IMR-90 (cell line): ENCODE data around the gene FA2H. TPM values are rescaled to one million over a fixed set of nuclear protein-coding genes. Genes with fewer than 3 reads are reported as not detected.
A peak's percentile ranks its signal among the peaks of the same experiment; 100 is the strongest.

Experiments used
- ATAC-seq: fragments of 200-7000 bp; cut with Tn5 transposase; 2 replicates; pipeline ENCODE4 v1.9.1; 2020; ENCODE audit warnings: low read depth, mild to moderate bottlenecking, moderate library complexity
- BruUV-seq: library from RNA; stranded (reverse); fragments of 400-500 nt; replicated peaks from 2 replicates; lab custom pipeline; 2021; lab: Mats Ljungman, UMichigan
- CTCF ChIA-PET: fragments of 300-600 bp; formaldehyde crosslinking; extraction: SDS; loops from one replicate; lab custom pipeline; 2021; ENCODE audit warnings: antibody characterized with exemption; lab: Yijun Ruan, JAX
- POLR2A ChIA-PET: fragments of 300-600 bp; sonication (Branson Sonifier 250); formaldehyde crosslinking; loops from one replicate; lab custom pipeline; 2022; ENCODE audit warnings: antibody characterized with exemption; ENCODE audit not compliant: unreplicated experiment; lab: Charles Lee
- DNase-seq: peaks from one replicate; pipeline ENCODE4 v3.0.0; 2013
- H2AFZ ChIP-seq: replicated peaks from 2 replicates; pipeline ENCODE3; 2013; ENCODE audit warnings: low read length, mild to moderate bottlenecking; ENCODE audit not compliant: poor library complexity
- H2AK5ac ChIP-seq: 2 replicates; pipeline ENCODE4 v1.6.1; 2013; ENCODE audit warnings: low read depth, low read length, inconsistent platforms
- H2AK9ac ChIP-seq: replicated peaks from 2 replicates; pipeline ENCODE3; 2013; ENCODE audit warnings: mild to moderate bottlenecking, low read depth, low read length, moderate library complexity; ENCODE audit not compliant: poor library complexity
- H2BK120ac ChIP-seq: 2 replicates; pipeline ENCODE4 v1.6.1; 2013; ENCODE audit warnings: low read depth, low read length, inconsistent platforms
- H2BK15ac ChIP-seq: 3 replicates; pipeline ENCODE4 v1.6.1; 2013; ENCODE audit warnings: low read depth, low read length, inconsistent platforms
- H2BK20ac ChIP-seq: 2 replicates; pipeline ENCODE4 v1.6.1; 2013; ENCODE audit warnings: low read depth, mild to moderate bottlenecking, inconsistent platforms, low read length, moderate library complexity
- H2BK5ac ChIP-seq: 2 replicates; pipeline ENCODE4 v1.6.1; 2013; ENCODE audit warnings: mild to moderate bottlenecking, low read depth, low read length, inconsistent platforms; ENCODE audit not compliant: poor library complexity, severe bottlenecking
- H3K14ac ChIP-seq: replicated peaks from 2 replicates; pipeline ENCODE4 v1.6.1; 2013; ENCODE audit warnings: low read depth, low read length, inconsistent platforms
- H3K18ac ChIP-seq: 2 replicates; pipeline ENCODE4 v1.6.1; 2013; ENCODE audit warnings: low read depth, low read length, control low read depth
- H3K23ac ChIP-seq: 2 replicates; pipeline ENCODE4 v1.6.1; 2013; ENCODE audit warnings: low read depth, low read length, inconsistent platforms
- H3K27ac ChIP-seq: 2 replicates; pipeline ENCODE4 v1.5.1; 2013; ENCODE audit warnings: mild to moderate bottlenecking, control low read depth, low read length; ENCODE audit not compliant: insufficient read depth
- H3K27me3 ChIP-seq: 2 replicates; pipeline ENCODE4 v1.6.1; 2013; ENCODE audit warnings: low read length; ENCODE audit not compliant: control insufficient read depth, insufficient read depth
- H3K36me3 ChIP-seq: 2 replicates; pipeline ENCODE4 v1.6.1; 2013; ENCODE audit warnings: low read length, mixed read lengths; ENCODE audit not compliant: control insufficient read depth, insufficient read depth
- H3K4ac ChIP-seq: 2 replicates; pipeline ENCODE4 v1.6.1; 2013; ENCODE audit warnings: low read depth, low read length, inconsistent platforms
- H3K4me1 ChIP-seq: 2 replicates; pipeline ENCODE4 v1.6.1; 2013; ENCODE audit warnings: low read length, mixed read lengths; ENCODE audit not compliant: control insufficient read depth, insufficient read depth
- H3K4me2 ChIP-seq: 2 replicates; pipeline ENCODE4 v1.6.1; 2013; ENCODE audit warnings: low read depth, mild to moderate bottlenecking, control low read depth, low read length, moderate library complexity
- H3K4me3 ChIP-seq: 2 replicates; pipeline ENCODE4 v1.5.1; 2013; ENCODE audit warnings: low read depth, mild to moderate bottlenecking, control low read depth, low read length, moderate library complexity; ENCODE audit not compliant: insufficient read depth
- H3K56ac ChIP-seq: 2 replicates; pipeline ENCODE4 v1.6.1; 2013; ENCODE audit warnings: low read length, inconsistent platforms; ENCODE audit not compliant: insufficient read depth; ENCODE audit errors: extremely low read depth
- H3K79me1 ChIP-seq, 2 experiments: 2 replicates each; pipeline ENCODE4 v1.6.1; 2013; ENCODE audit warnings: low read length in 2 of 2, inconsistent platforms in 1 of 2, low read depth in 1 of 2
- H3K9ac ChIP-seq: 2 replicates; pipeline ENCODE4 v1.6.1; 2013; ENCODE audit warnings: low read depth, low read length, control low read depth
- H3K9me1 ChIP-seq: 2 replicates; pipeline ENCODE4 v1.6.1; 2013; ENCODE audit warnings: low read length, inconsistent platforms; ENCODE audit not compliant: insufficient read depth
- H3K9me3 ChIP-seq: 2 replicates; pipeline ENCODE4 v1.6.1; 2013; ENCODE audit warnings: low read length; ENCODE audit not compliant: control insufficient read depth, insufficient read depth
- H4K20me1 ChIP-seq: 2 replicates; pipeline ENCODE4 v1.6.1; 2013; ENCODE audit warnings: low read length, inconsistent platforms; ENCODE audit not compliant: insufficient read depth
- H4K5ac ChIP-seq: 2 replicates; pipeline ENCODE4 v1.6.1; 2013; ENCODE audit warnings: mild to moderate bottlenecking, low read depth, low read length, control low read depth
- H4K8ac ChIP-seq, 2 experiments: 2 replicates each; pipeline ENCODE4 v1.6.1; 2013; ENCODE audit warnings: low read depth in 2 of 2, low read length in 2 of 2, control low read depth in 1 of 2, inconsistent platforms in 1 of 2
- H4K91ac ChIP-seq: 2 replicates; pipeline ENCODE4 v1.6.1; 2013; ENCODE audit warnings: low read depth, low read length, inconsistent platforms; ENCODE audit not compliant: insufficient read depth
- BHLHE40 ChIP-seq: fragments of 150-350 bp; IDR thresholded peaks from 2 replicates; pipeline ENCODE4 v1.6.1; 2016; ENCODE audit warnings: mild to moderate bottlenecking, low read depth, low read length
- CEBPB ChIP-seq: IDR thresholded peaks from 2 replicates; pipeline ENCODE4 v1.6.1; 2012; ENCODE audit warnings: low read depth, low read length, improper control_type of control experiment
- CHD1 ChIP-seq: IDR thresholded peaks from 2 replicates; pipeline ENCODE4 v1.6.1; 2012; ENCODE audit warnings: low read depth, low read length, improper control_type of control experiment
- FOS ChIP-seq: fragments of 150-350 bp; IDR thresholded peaks from 2 replicates; pipeline ENCODE4 v1.6.1; 2016; ENCODE audit warnings: low read depth, low read length
- MAFK ChIP-seq: IDR thresholded peaks from 2 replicates; pipeline ENCODE4 v1.6.1; 2012; ENCODE audit warnings: low read depth, low read length, improper control_type of control experiment
- MAZ ChIP-seq: IDR thresholded peaks from 2 replicates; pipeline ENCODE4 v1.6.1; 2012; ENCODE audit warnings: low read depth, mild to moderate bottlenecking, low read length, improper control_type of control experiment, moderate library complexity, borderline replicate concordance
- MXI1 ChIP-seq: IDR thresholded peaks from 2 replicates; pipeline ENCODE4 v1.6.1; 2012; ENCODE audit warnings: low read depth, mild to moderate bottlenecking, low read length, moderate library complexity, borderline replicate concordance
- NFE2L2 ChIP-seq: fragments of 150-350 bp; IDR thresholded peaks from 2 replicates; pipeline ENCODE4 v1.6.1; 2016; ENCODE audit warnings: low read depth, mild to moderate bottlenecking, low read length
- POLR2A ChIP-seq: IDR thresholded peaks from 2 replicates; pipeline ENCODE4 v1.6.1; 2012; ENCODE audit warnings: mild to moderate bottlenecking, low read depth, low read length
- RAD21 ChIP-seq: IDR thresholded peaks from 2 replicates; pipeline ENCODE4 v1.6.1; 2012; ENCODE audit warnings: low read length, improper control_type of control experiment
- RCOR1 ChIP-seq: IDR thresholded peaks from 2 replicates; pipeline ENCODE4 v1.6.1; 2012; ENCODE audit warnings: mild to moderate bottlenecking, low read length, improper control_type of control experiment; ENCODE audit not compliant: insufficient replicate concordance
- RFX5 ChIP-seq: IDR thresholded peaks from 2 replicates; pipeline ENCODE4 v1.8.0; 2012; ENCODE audit warnings: low read depth, mild to moderate bottlenecking, low read length, moderate library complexity
- SMC3 ChIP-seq: fragments of 150-350 bp; IDR thresholded peaks from 2 replicates; pipeline ENCODE4 v1.6.1; 2016; ENCODE audit warnings: low read depth, mild to moderate bottlenecking, antibody characterized with exemption, low read length, moderate library complexity
- WGBS, 2 experiments: methylation state at CpG; one replicate each; pipeline versions ENCODE4 v1.1.5 to v1.1.7; 2013; ENCODE audit warnings: missing lambda C conversion rate in 2 of 2; ENCODE audit not compliant: insufficient read length in 1 of 2; ENCODE audit errors: extremely low coverage in 2 of 2; 5-methylcytosine and 5-hydroxymethylcytosine counted together
- dilution Hi-C: fragments of 300-500 bp; cut with HindIII; formaldehyde crosslinking; loops from one replicate; pipeline ENCODE4 v1.14.3; 2018; ENCODE audit warnings: low sequenced_read_pairs; ENCODE audit not compliant: unreplicated experiment
- in situ Hi-C: fragments of 300-500 bp; cut with MboI; formaldehyde crosslinking; loops from 3 replicates; pipeline ENCODE4 v1.14.3; 2019; ENCODE audit warnings: low sequenced_read_pairs, inconsistent platforms, mixed read lengths
- intact Hi-C: fragments of 100-400 bp; cut with micrococcal nuclease; formaldehyde crosslinking; loops from 2 replicates; pipeline ENCODE4 v1.10.0; 2022
- polyA plus RNA-seq, 3 experiments: library from polyadenylated mRNA; depleted of rRNA; stranded (reverse); fragments of >200 nt; gene quantifications; 2 replicates each; pipeline ENCODE4 v1.2.3, GENCODE V29; 2012; ENCODE audit warnings: low replicate concordance in 1 of 3
- total RNA-seq: library from RNA; depleted of rRNA; stranded (reverse); fragments of >200 nt; gene quantifications from 2 replicates; pipeline ENCODE4 v1.2.3, GENCODE V29; 2012
- TF ChIP-seq, protein P1 (sequence below): fragments of 150-350 bp; IDR thresholded peaks from 2 replicates; pipeline ENCODE4 v1.6.1; 2016; ENCODE audit warnings: low read depth, mild to moderate bottlenecking, low read length, moderate library complexity, borderline replicate concordance
- TF ChIP-seq, protein P2 (sequence below): fragments of 150-350 bp; IDR thresholded peaks from 2 replicates; pipeline ENCODE4 v1.6.1; 2017; ENCODE audit warnings: mild to moderate bottlenecking, antibody characterized with exemption, low read length, low read depth
- TF ChIP-seq, protein P3 (sequence below): conservative IDR thresholded peaks from 2 replicates; pipeline ENCODE4 v1.5.1; 2012; ENCODE audit warnings: mild to moderate bottlenecking, low read depth, low read length, improper control_type of control experiment

The FA2H gene
- total and polyA plus RNA-seq, 2 of the 4 experiments (the other 2 are of a cell fraction), result not detected

DNA sequence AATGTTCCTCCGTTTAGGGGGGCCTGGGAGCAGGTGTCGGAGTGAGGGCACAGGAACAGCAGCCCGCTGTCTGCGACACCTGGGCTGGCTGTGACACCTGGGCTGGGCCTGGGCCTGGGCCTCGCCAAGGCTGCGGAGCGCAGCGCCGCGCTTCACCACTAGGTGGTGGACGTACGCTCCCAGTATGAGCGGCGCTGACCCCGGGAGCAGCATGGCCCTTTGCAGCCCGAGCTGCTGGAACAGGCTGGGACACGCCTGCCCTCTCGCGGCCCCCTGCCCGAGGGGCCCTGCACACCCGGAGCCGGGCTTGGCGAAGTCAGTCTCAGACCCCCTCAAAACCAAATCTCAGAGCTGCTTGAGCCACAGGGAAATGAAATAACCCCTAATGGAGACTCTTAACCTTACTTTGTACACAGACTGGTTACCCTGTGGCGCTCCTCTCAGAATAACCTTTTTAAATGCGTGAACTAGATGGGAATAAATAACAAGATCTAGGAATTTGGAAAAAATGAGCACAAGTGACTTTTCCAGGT is 38.6 kb upstream of the FA2H start:
- dilution Hi-C loops, result no loop called here
- no peak overlapping the region for H2BK5ac ChIP-seq
- ATAC-seq (peak; percentile 100), DNase-seq (peak; percentile 55)
- H2AFZ ChIP-seq, result peak overlapping the region; percentile 89
- no peak overlapping the region for H4K5ac ChIP-seq
- no peak overlapping the region for H3K27ac ChIP-seq
- intact Hi-C loops, result loop anchor here (1.0 to 5.0 kb wide), 3 partner anchors 49 to 299 kb away; no protein-coding TSS in a partner anchor
- H2BK15ac ChIP-seq, result no peak overlapping the region
- 3% methylated on average over 9 of the region's 25 CpGs; no CpG with 5 or more reads in 1 of the 2 experiments for WGBS, 2 experiments
- ChIA-PET POLR2A (no interaction called here), CTCF (interaction anchor here (0.7 to 3.5 kb wide), 12 partner anchors 8 to 109 kb away, joined by 3 to 24 read pairs (median 4); no protein-coding TSS in a partner anchor)
- H3K14ac ChIP-seq, result no peak overlapping the region
- peaks cover 5% of the 10 kb centered on the region for H3K9me3 ChIP-seq
- H4K8ac ChIP-seq, result no peak overlapping the region
- no peak overlapping the region for H3K23ac ChIP-seq
- H2AK9ac ChIP-seq, result peak overlapping the region; percentile 58
- H3K4ac ChIP-seq, result no peak overlapping the region
- in situ Hi-C loops, result no loop called here
- no peak overlapping the region for H3K56ac ChIP-seq
- no peak overlapping the region for H3K4me2 ChIP-seq
- no peaks in the 10 kb centered on the region for H3K36me3 ChIP-seq
- no TSS peak for BruUV-seq
- no peak overlapping the region for H2AK5ac ChIP-seq
- H2BK120ac ChIP-seq, result no peak overlapping the region
- H3K9me1 ChIP-seq, result no peaks in the 10 kb centered on the region
- no peaks in the 10 kb centered on the region for H4K20me1 ChIP-seq
- no peak overlapping the region for H3K9ac ChIP-seq
- no peaks in the 10 kb centered on the region for H3K79me1 ChIP-seq
- peaks cover 26% of the 10 kb centered on the region for H3K27me3 ChIP-seq
- H3K4me3 ChIP-seq, result no peak overlapping the region
- H2BK20ac ChIP-seq, result no peak overlapping the region
- TF ChIP-seq CHD1, result no peak
- TF ChIP-seq RCOR1, result no peak
- no peak for TF ChIP-seq BHLHE40
- no peak for TF ChIP-seq CEBPB
- TF ChIP-seq, protein P1, sequence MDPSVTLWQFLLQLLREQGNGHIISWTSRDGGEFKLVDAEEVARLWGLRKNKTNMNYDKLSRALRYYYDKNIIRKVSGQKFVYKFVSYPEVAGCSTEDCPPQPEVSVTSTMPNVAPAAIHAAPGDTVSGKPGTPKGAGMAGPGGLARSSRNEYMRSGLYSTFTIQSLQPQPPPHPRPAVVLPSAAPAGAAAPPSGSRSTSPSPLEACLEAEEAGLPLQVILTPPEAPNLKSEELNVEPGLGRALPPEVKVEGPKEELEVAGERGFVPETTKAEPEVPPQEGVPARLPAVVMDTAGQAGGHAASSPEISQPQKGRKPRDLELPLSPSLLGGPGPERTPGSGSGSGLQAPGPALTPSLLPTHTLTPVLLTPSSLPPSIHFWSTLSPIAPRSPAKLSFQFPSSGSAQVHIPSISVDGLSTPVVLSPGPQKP, result no peak
- TF ChIP-seq MAZ, result no peak
- TF ChIP-seq NFE2L2, result no peak
- no peak for TF ChIP-seq MXI1
- TF ChIP-seq SMC3, result peak; percentile 73
- TF ChIP-seq, protein P2, sequence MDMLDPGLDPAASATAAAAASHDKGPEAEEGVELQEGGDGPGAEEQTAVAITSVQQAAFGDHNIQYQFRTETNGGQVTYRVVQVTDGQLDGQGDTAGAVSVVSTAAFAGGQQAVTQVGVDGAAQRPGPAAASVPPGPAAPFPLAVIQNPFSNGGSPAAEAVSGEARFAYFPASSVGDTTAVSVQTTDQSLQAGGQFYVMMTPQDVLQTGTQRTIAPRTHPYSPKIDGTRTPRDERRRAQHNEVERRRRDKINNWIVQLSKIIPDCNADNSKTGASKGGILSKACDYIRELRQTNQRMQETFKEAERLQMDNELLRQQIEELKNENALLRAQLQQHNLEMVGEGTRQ, result no peak
- TF ChIP-seq RAD21, result peak; percentile 82
- no peak for TF ChIP-seq RFX5
- TF ChIP-seq FOS, result no peak
- TF ChIP-seq POLR2A, result no peak
- TF ChIP-seq, protein P3, sequence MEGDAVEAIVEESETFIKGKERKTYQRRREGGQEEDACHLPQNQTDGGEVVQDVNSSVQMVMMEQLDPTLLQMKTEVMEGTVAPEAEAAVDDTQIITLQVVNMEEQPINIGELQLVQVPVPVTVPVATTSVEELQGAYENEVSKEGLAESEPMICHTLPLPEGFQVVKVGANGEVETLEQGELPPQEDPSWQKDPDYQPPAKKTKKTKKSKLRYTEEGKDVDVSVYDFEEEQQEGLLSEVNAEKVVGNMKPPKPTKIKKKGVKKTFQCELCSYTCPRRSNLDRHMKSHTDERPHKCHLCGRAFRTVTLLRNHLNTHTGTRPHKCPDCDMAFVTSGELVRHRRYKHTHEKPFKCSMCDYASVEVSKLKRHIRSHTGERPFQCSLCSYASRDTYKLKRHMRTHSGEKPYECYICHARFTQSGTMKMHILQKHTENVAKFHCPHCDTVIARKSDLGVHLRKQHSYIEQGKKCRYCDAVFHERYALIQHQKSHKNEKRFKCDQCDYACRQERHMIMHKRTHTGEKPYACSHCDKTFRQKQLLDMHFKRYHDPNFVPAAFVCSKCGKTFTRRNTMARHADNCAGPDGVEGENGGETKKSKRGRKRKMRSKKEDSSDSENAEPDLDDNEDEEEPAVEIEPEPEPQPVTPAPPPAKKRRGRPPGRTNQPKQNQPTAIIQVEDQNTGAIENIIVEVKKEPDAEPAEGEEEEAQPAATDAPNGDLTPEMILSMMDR, result peak; percentile 82
- no peak for TF ChIP-seq MAFK
- H3K4me1 ChIP-seq, result no peaks in the 10 kb centered on the region
- H3K18ac ChIP-seq, result no peak overlapping the region
- H4K91ac ChIP-seq, result no peak overlapping the region
